GM12874 (cell line): Measurements from ENCODE around the gene CEP85L.

Source experiments
- CTCF ChIP-seq: IDR thresholded peaks from 2 replicates; pipeline ENCODE4 v1.5.1; 2011; ENCODE audit warnings: low read depth, mild to moderate bottlenecking, control low read depth, low read length, moderate library complexity; ENCODE audit not compliant: insufficient read depth

The CEP85L gene

GRCh38 chr6:118669561-118669960 is 18.2 kb upstream of the CEP85L start:
- TF ChIP-seq CTCF = no peak

- TF ChIP-seq CTCF = no peak
Observed at GRCh38 chr6:118668761-118669385, 17.5 kb upstream of the CEP85L start.

GRCh38 chr6:118667988-118668387 is 16.6 kb upstream of the CEP85L start:
- no peak for TF ChIP-seq CTCF

- TF ChIP-seq CTCF = no peak
Observed at GRCh38 chr6:118665011-118665410, 13.6 kb upstream of the CEP85L start.

GRCh38 chr6:118663993-118664985 is 12.9 kb upstream of the CEP85L start:
- no peak for TF ChIP-seq CTCF

GRCh38 chr6:118661831-118662230 is 10.4 kb upstream of the CEP85L start:
- no peak for TF ChIP-seq CTCF

GRCh38 chr6:118660218-118660569 is 8.8 kb upstream of the CEP85L start:
- TF ChIP-seq CTCF = no peak
